H9 (cell line): ENCODE data around the gene CNRIP1. TPM values are rescaled to one million over a fixed set of nuclear protein-coding genes. Genes with fewer than 3 reads are reported as not detected.
A peak's percentile ranks its signal among the peaks of the same experiment; 100 is the strongest.

Experiments used
- DNase-seq: peaks from one replicate; pipeline ENCODE4 v3.0.0-alpha.2; 2017
- H2AFZ ChIP-seq: one replicate; pipeline ENCODE4 v1.6.1; 2013; ENCODE audit warnings: mild to moderate bottlenecking, low read length, control low read depth, moderate library complexity
- H2AK5ac ChIP-seq: 2 replicates; pipeline ENCODE4 v1.6.1; 2013; ENCODE audit warnings: low read length, control low read depth, mixed read lengths; ENCODE audit not compliant: insufficient read length
- H2BK120ac ChIP-seq: one replicate; pipeline ENCODE4 v1.6.1; 2013; ENCODE audit warnings: low read depth, mild to moderate bottlenecking, low read length, control low read depth, inconsistent platforms; ENCODE audit not compliant: poor library complexity, severe bottlenecking
- H2BK12ac ChIP-seq: 2 replicates; pipeline ENCODE4 v1.6.1; 2013; ENCODE audit warnings: low read length, control low read depth, mixed read lengths, low read depth; ENCODE audit not compliant: insufficient read length
- H2BK15ac ChIP-seq: 2 replicates; pipeline ENCODE4 v1.6.1; 2013; ENCODE audit warnings: low read depth, low read length, control low read depth
- H2BK20ac ChIP-seq: one replicate; pipeline ENCODE4 v1.6.1; 2013; ENCODE audit warnings: low read depth, mild to moderate bottlenecking, low read length, control low read depth, inconsistent platforms; ENCODE audit not compliant: poor library complexity, severe bottlenecking
- H2BK5ac ChIP-seq: 2 replicates; pipeline ENCODE4 v1.6.1; 2013; ENCODE audit warnings: low read length, control low read depth, mixed read lengths; ENCODE audit not compliant: insufficient read length
- H3K14ac ChIP-seq: 2 replicates; pipeline ENCODE4 v1.6.1; 2013; ENCODE audit warnings: low read length, control low read depth; ENCODE audit not compliant: insufficient read depth
- H3K18ac ChIP-seq: 2 replicates; pipeline ENCODE4 v1.6.1; 2013; ENCODE audit warnings: low read depth, mild to moderate bottlenecking, mixed read lengths, low read length, control low read depth; ENCODE audit not compliant: insufficient read length
- H3K23ac ChIP-seq: 2 replicates; pipeline ENCODE4 v1.6.1; 2013; ENCODE audit warnings: low read length, control low read depth, mixed read lengths, low read depth; ENCODE audit not compliant: insufficient read length
- H3K23me2 ChIP-seq: 2 replicates; pipeline ENCODE4 v1.6.1; 2013; ENCODE audit warnings: low read depth, mild to moderate bottlenecking, mixed read lengths, low read length, control low read depth; ENCODE audit not compliant: insufficient read length, poor library complexity, severe bottlenecking
- H3K27ac ChIP-seq: 2 replicates; pipeline ENCODE4 v1.5.1; 2013; ENCODE audit warnings: low read length, control low read depth, mixed read lengths, low read depth; ENCODE audit not compliant: insufficient read length
- H3K27me3 ChIP-seq: 2 replicates; pipeline ENCODE4 v1.6.1; 2013; ENCODE audit warnings: low read length, control low read depth, inconsistent platforms; ENCODE audit not compliant: insufficient read depth
- H3K4ac ChIP-seq: 2 replicates; pipeline ENCODE4 v1.6.1; 2013; ENCODE audit warnings: low read depth, mild to moderate bottlenecking, control low read depth, inconsistent platforms, low read length, moderate library complexity
- H3K4me1 ChIP-seq: 2 replicates; pipeline ENCODE4 v1.6.1; 2013; ENCODE audit warnings: low read length, control low read depth, inconsistent platforms; ENCODE audit not compliant: insufficient read depth
- H3K4me2 ChIP-seq: 2 replicates; pipeline ENCODE4 v1.6.1; 2013; ENCODE audit warnings: low read length, control low read depth, mixed read lengths; ENCODE audit not compliant: insufficient read length, insufficient read depth
- H3K56ac ChIP-seq: 2 replicates; pipeline ENCODE4 v1.6.1; 2013; ENCODE audit warnings: low read depth, mild to moderate bottlenecking, mixed read lengths, low read length, control low read depth; ENCODE audit not compliant: insufficient read length
- H3K79me1 ChIP-seq: 2 replicates; pipeline ENCODE4 v1.6.1; 2013; ENCODE audit warnings: low read depth, mild to moderate bottlenecking, moderate library complexity, low read length, control low read depth, inconsistent platforms; ENCODE audit not compliant: insufficient read depth, poor library complexity, severe bottlenecking
- H3K79me2 ChIP-seq: 2 replicates; pipeline ENCODE4 v1.6.1; 2013; ENCODE audit warnings: low read length, control low read depth, inconsistent platforms; ENCODE audit not compliant: insufficient read depth
- H3K9ac ChIP-seq: 2 replicates; pipeline ENCODE4 v1.6.1; 2013; ENCODE audit warnings: low read length, control low read depth, mixed read lengths; ENCODE audit not compliant: insufficient read length; ENCODE audit errors: extremely low read depth
- H3K9me3 ChIP-seq: one replicate; pipeline ENCODE4 v1.6.1; 2013; ENCODE audit warnings: low read depth, low read length, inconsistent platforms; ENCODE audit not compliant: control insufficient read depth
- H3T11ph ChIP-seq: one replicate; pipeline ENCODE4 v1.6.1; 2013; ENCODE audit warnings: mild to moderate bottlenecking, low read length, control low read depth, inconsistent platforms
- H4K20me1 ChIP-seq: one replicate; pipeline ENCODE4 v1.6.1; 2013; ENCODE audit not compliant: control insufficient read depth, insufficient read length, insufficient read depth
- H4K5ac ChIP-seq: 2 replicates; pipeline ENCODE4 v1.6.1; 2013; ENCODE audit warnings: low read depth, mild to moderate bottlenecking, mixed read lengths, low read length, control low read depth; ENCODE audit not compliant: insufficient read length
- H4K8ac ChIP-seq: replicated peaks from 2 replicates; pipeline ENCODE4 v1.6.1; 2013; ENCODE audit warnings: low read length, control low read depth, mixed read lengths, low read depth; ENCODE audit not compliant: insufficient read length
- H4K91ac ChIP-seq: 2 replicates; pipeline ENCODE4 v1.6.1; 2013; ENCODE audit warnings: low read depth, mild to moderate bottlenecking, moderate library complexity, mixed read lengths, low read length, control low read depth; ENCODE audit not compliant: insufficient read length
- H3K27ac Mint-ChIP-seq, 3 experiments: 2 replicates in 2 of 3; 3 replicates in 1 of 3; pipeline ENCODE4 v1.8.0; 2020 to 2021; ENCODE audit warnings: mixed read lengths in 3 of 3, mild to moderate bottlenecking in 1 of 3, moderate library complexity in 1 of 3
- H3K27me3 Mint-ChIP-seq: 2 replicates; pipeline ENCODE4 v1.8.0; 2021; ENCODE audit warnings: low read depth, mild to moderate bottlenecking, moderate library complexity, mixed read lengths
- H3K36me3 Mint-ChIP-seq, 3 experiments: 2 replicates in 2 of 3; 3 replicates in 1 of 3; pipeline ENCODE4 v1.8.0; 2020 to 2021; ENCODE audit warnings: low read depth in 3 of 3, mixed read lengths in 3 of 3; ENCODE audit not compliant: insufficient read depth in 1 of 3
- H3K4me1 Mint-ChIP-seq, 2 experiments: 2 replicates each; pipeline ENCODE4 v1.8.0; 2020; ENCODE audit warnings: mixed read lengths in 2 of 2
- H3K4me3 Mint-ChIP-seq, 2 experiments: 2 replicates in 1 of 2; 3 replicates in 1 of 2; pipeline ENCODE4 v1.8.0; 2020 to 2021; ENCODE audit warnings: mild to moderate bottlenecking in 2 of 2, mixed read lengths in 2 of 2, moderate library complexity in 1 of 2
- H3K9me3 Mint-ChIP-seq, 2 experiments: 2 replicates in 1 of 2; 3 replicates in 1 of 2; pipeline ENCODE4 v1.8.0; 2020; ENCODE audit warnings: mild to moderate bottlenecking in 2 of 2, mixed read lengths in 2 of 2, moderate library complexity in 1 of 2
- WGBS: extraction: QIAGEN DNeasy Blood & Tissue Kit; methylation state at CpG from one replicate; pipeline ENCODE4 v1.1.7; 2013; ENCODE audit warnings: missing lambda C conversion rate, low lambda C conversion rate, mixed read lengths; ENCODE audit not compliant: insufficient read length; ENCODE audit errors: extremely low coverage; 5-methylcytosine and 5-hydroxymethylcytosine counted together
- total RNA-seq: library from RNA; stranded (reverse); gene quantifications from 2 replicates; pipeline ENCODE4 v1.2.1, GENCODE V29; 2021
- TF ChIP-seq, protein P1 (sequence below): fragments of 200-600 bp; sonication (generic); conservative IDR thresholded peaks from 3 replicates; pipeline ENCODE4 v1.8.0; 2021; ENCODE audit warnings: antibody characterized with exemption, mild to moderate bottlenecking

CNRIP1 gene
- total RNA-seq, 1 experiment from 2014 or later = 0.70 TPM

- no peak overlapping the region for H3K27ac ChIP-seq
- no peak overlapping the region for H2AFZ ChIP-seq
Measured at GRCh38 chr2:68320118-68320641, 431 bp upstream of the CNRIP1 start.

More at GRCh38 chr2:68320118-68320641, 431 bp upstream of the CNRIP1 start:
- Histone ChIP-seq H3K9ac (no peak overlapping the region), H3K79me1 (no peaks in the 10 kb centered on the region), H3K23ac (no peak overlapping the region), H3K56ac (no peak overlapping the region), H3K18ac (no peak overlapping the region), H3K79me2 (no peaks in the 10 kb centered on the region), H3K14ac (no peak overlapping the region), H4K5ac (no peak overlapping the region), H2AK5ac (no peak overlapping the region), H3K27me3 (peaks cover 17% of the 10 kb centered on the region; the same call in 1 of the 2 replicates), H3K23me2 (peaks cover 10% of the 10 kb centered on the region), H3K4me1 (no peaks in the 10 kb centered on the region; the same call in 1 of the 2 replicates), H4K20me1 (no peaks in the 10 kb centered on the region), H2BK5ac (no peak overlapping the region), H3K4me2 (peak overlapping the region; percentile 74), H2BK20ac (no peak overlapping the region), H3T11ph (no peak overlapping the region), H4K91ac (no peak overlapping the region), H4K8ac (no peak overlapping the region), H2BK120ac (no peak overlapping the region), H3K4ac (no peak overlapping the region), H2BK15ac (no peak overlapping the region), H2BK12ac (no peak overlapping the region), H3K9me3 (no peaks in the 10 kb centered on the region)
- TF ChIP-seq, protein P1, sequence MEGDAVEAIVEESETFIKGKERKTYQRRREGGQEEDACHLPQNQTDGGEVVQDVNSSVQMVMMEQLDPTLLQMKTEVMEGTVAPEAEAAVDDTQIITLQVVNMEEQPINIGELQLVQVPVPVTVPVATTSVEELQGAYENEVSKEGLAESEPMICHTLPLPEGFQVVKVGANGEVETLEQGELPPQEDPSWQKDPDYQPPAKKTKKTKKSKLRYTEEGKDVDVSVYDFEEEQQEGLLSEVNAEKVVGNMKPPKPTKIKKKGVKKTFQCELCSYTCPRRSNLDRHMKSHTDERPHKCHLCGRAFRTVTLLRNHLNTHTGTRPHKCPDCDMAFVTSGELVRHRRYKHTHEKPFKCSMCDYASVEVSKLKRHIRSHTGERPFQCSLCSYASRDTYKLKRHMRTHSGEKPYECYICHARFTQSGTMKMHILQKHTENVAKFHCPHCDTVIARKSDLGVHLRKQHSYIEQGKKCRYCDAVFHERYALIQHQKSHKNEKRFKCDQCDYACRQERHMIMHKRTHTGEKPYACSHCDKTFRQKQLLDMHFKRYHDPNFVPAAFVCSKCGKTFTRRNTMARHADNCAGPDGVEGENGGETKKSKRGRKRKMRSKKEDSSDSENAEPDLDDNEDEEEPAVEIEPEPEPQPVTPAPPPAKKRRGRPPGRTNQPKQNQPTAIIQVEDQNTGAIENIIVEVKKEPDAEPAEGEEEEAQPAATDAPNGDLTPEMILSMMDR = no peak
- DNase-seq = peak; percentile 66
- no CpG with 5 or more reads among the region's 11 CpGs for WGBS
- Mint-ChIP-seq H3K36me3 (no peaks in the 10 kb centered on the region; a peak in 1 of 7 replicates), H3K27me3 (peaks cover 87% of the 10 kb centered on the region), H3K9me3 (peaks cover 0 to 2% of the 10 kb centered on the region in 2 experiments; a peak in 1 of 5 replicates), H3K4me3 (peak overlapping the region; percentile 69 to 89), H3K4me1 (peaks cover 13 to 14% of the 10 kb centered on the region in 2 experiments), H3K27ac (no peak overlapping the region)
